Tibial nerve (tissue), 3 donors: ENCODE measurements around the gene MRTFA.

Experiments
- CTCF ChIP-seq, 5 experiments: fragments of 200-600 bp in 3 of 5; fragments of 450-650 bp in 2 of 5; sonication (generic) in 3 of 5; IDR thresholded peaks; one replicate each; pipeline ENCODE4 v1.5.1; 2016 to 2019; ENCODE audit warnings: antibody characterized with exemption in 5 of 5, mild to moderate bottlenecking in 3 of 5, moderate library complexity in 2 of 5
- POLR2A ChIP-seq, 2 donors: fragments of 450-650 bp; IDR thresholded peaks; one replicate each; pipeline ENCODE4 v1.6.1; 2017; ENCODE audit warnings: antibody characterized with exemption in 2 of 2, mild to moderate bottlenecking in 2 of 2, moderate library complexity in 2 of 2

- TF ChIP-seq POLR2A (IDR thresholded peaks at IDR 0.05) (no peak), CTCF (IDR thresholded peaks at IDR 0.05) (no peak)
Observed at GRCh38 chr22:40385036-40385782, 251.3 kb downstream of the MRTFA start.
